Skin epidermis (tissue), 12 donors: ENCODE data around the gene ALDH9A1.

Source experiments
- H3K27ac ChIP-seq, 21 experiments: fragments of 200-600 bp; sonication (generic) in 11 of 21; one replicate each; pipeline ENCODE4 v1.5.0; 2020; ENCODE audit warnings: mild to moderate bottlenecking in 3 of 21, inconsistent platforms in 2 of 21, moderate library complexity in 2 of 21
- H3K4me3 ChIP-seq, 7 experiments: fragments of 200-600 bp; sonication (generic) in 2 of 7; one replicate each; pipeline ENCODE4 v1.5.0; 2020; ENCODE audit warnings: inconsistent platforms in 2 of 7, mild to moderate bottlenecking in 2 of 7, moderate library complexity in 1 of 7

ALDH9A1 gene

DNA sequence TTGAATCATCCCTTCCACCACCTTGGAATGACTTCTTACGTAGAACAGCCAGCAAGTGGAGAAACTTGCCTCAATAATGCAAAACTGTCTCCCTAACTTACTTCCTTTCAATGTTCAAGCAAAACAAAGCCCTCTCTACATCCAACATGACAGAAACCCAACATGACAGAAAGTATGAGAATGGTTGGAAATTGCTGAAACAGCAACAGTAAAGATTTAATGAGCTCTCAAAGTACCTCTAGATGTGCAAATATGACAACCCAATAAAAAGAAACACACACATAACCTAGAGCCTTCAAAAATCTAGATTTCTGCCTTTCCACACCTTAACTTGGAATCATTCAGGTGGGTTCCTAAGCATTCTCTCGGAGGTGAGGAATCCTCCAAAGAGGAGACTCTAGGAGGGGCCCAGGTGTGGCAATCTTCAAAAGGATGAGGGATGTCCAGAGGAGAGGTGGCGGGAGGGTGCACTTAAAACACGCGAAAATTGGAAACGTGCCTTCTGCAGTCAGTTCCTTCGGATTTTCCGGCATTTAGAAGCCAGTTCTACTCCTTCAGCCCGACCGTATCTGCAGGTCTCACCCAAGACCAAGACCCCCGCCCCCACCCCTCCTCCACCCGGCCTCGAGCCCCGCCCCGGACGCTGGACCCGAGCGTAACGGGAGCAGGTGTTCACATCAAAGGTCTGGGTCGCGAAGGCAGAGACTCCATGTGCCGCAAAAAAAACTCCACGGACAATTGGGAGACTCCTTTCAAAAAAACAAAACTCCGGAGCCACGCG lies 68.3 kb downstream of the ALDH9A1 start:
- peak overlapping the region; percentile 56 to 91 (median 86) for H3K27ac ChIP-seq
- H3K4me3 ChIP-seq, result peak overlapping the region; percentile 58 to 86 (median 74)

DNA sequence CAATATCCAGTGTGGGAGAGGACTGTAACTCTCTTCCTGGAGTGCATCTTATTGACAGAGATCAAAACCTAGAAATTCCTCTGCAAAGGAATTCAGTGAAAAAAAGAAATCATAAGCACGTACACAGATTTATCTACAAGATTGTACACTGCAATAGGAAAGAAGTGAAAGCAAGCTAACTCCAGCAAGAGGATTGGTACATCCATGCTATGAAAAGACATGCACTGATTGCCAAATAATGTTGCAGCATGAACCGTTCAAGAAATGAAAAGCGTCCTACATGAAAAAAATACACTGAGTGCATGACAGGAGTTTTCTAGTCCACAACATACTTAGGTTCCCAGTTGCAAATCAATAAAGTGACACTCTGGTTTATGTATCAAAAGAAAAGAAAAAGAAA lies 69.2 kb downstream of the ALDH9A1 start:
- Histone ChIP-seq H3K4me3 (no peak overlapping the region), H3K27ac (no peak overlapping the region)

DNA sequence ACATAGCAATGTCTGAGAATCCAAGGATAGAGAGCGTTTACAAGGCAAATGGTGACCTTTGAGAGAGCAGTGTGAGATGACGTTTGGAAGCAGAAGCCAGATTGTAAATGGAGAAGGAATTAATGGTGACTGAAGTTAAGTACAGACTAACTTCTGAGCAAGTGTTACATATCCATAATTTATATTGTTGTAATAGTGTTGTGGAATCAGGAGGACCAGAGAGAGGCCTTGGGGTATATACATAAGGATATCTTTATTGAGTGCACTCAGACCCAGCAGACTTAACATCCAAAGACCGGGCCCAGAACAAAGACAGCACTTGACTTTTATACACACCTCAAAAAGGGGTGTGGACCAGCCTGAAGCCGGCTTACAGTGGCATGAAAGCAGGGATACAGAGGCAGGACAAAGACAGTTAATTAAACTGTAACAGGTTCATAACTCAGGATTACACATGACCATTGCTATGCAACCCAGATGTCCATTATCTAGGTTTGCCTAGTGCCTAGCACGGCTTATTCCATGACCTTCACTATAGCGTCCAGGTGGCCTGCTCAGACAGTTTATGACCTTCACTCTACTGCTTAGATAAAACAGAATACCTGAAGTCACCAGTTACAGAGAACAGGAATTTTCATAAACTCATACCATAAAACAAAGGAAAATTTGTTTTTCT lies 70.1 kb downstream of the ALDH9A1 start:
- H3K27ac ChIP-seq, result no peak overlapping the region

GRCh38 chr1:165624441-165624840 lies 73.9 kb downstream of the ALDH9A1 start:
- H3K27ac ChIP-seq, result no peak overlapping the region
- H3K4me3 ChIP-seq, result no peak overlapping the region

More for the DNA sequence above, 70.1 kb downstream of the ALDH9A1 start:
- no peak overlapping the region for H3K4me3 ChIP-seq

DNA sequence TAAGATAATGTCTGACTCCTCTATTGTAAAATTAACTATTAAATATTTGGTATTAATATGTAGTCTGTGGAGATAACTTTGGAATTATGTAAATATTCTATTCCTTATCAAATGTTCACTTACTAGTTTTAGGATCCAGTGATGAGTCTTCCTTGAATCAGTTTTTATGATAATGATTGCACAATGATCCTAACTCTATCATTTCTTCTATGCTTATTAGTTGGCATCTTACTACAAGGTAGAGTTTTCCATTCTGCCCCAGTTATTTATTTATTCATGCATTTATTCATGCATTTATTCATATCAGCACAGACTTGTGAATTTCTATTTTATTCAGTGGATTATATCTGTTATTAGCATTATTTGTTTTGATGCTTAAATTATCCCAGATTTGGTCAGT lies 74.7 kb downstream of the ALDH9A1 start:
- no peak overlapping the region for H3K4me3 ChIP-seq
- H3K27ac ChIP-seq, result no peak overlapping the region

DNA sequence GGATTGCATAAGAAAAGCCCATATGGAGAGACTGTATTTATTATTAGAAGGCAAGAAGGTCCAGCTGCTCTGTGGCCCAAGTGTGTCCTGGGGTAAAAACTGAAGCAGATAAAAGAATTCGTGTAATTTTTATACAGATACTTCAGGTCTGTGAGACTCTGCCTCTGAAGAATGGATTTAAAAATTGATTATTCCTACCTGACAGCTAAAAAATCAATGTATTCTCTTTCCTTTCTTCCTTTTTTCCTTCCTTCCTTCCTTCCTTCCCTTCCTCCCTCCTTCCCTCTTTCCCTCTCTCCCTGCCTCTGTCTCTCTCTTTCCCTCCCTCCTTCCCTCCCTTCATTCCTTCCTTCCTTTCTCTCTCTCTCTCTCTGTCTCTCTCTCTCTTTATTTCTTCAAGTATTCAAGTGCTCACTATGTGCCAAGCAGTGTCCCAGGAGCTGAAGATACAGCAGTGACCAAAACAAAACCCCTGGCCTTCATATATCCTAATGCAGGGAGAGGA lies 78.7 kb downstream of the ALDH9A1 start:
- H3K27ac ChIP-seq, result no peak overlapping the region
- no peak overlapping the region for H3K4me3 ChIP-seq

DNA sequence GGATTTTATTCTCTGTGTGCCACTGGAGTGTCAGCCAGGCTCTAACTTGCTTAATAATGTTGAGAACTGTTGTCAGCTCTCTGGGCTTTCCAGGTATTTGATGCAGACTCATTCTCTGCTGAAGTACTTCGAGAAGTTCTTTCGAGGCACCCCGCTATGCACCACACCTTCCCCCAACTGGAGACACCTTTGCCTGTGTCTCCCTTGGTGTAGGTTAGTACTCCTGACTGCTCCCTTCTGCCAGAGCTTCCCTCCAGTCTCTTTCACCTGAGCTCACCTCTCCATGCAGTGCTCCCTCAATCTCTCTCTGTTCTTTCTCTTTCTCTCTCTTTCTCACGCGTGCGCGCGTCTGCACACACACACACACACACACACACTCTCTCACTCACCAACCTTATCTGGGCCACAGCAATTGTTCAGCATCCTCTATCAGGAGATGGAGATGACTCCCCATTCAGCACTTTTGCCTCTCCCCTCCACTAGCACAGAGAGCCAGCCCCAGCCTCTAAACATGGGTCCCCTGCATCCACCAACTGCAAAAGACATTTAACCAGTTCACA lies 81.3 kb downstream of the ALDH9A1 start:
- Histone ChIP-seq H3K4me3 (no peak overlapping the region), H3K27ac (no peak overlapping the region)

DNA sequence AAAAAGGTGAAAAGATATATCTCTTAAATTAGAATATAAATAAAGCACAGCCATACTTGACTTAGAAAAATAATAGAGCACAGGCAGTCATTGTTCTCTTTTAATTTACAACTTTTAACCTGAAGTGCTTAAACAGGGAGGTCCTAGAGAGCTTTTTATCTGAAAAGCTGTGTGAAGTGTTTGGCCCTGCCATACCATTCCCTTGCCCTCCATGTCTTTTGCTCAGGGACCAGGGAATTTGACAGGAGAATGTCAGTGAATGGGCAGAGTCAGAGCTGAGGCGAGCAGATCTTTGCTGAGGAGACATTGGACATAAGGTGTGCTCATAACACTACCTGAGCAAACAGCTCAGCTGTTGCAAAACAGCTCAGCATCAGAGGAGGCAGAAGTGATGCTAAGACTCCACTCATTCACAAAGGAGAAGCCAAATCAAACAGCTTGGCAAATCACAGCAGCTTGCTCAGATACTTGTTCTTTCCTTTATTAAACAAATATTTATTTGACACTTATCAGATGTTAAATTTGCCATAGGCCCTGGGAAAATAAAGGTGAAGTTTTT lies 82.2 kb downstream of the ALDH9A1 start:
- Histone ChIP-seq H3K4me3 (no peak overlapping the region), H3K27ac (no peak overlapping the region)
